ENCODE data around the gene CYFIP1. TPM values are rescaled to one million over a fixed set of nuclear protein-coding genes. Genes with fewer than 3 reads are reported as not detected.

Gene CYFIP1
- total RNA-seq, 3 donors from 2014 or later (not counting 1 experiment from before 2014, with no cell fraction given): 6.4 to 9.2 (median 8.8) TPM

DNA sequence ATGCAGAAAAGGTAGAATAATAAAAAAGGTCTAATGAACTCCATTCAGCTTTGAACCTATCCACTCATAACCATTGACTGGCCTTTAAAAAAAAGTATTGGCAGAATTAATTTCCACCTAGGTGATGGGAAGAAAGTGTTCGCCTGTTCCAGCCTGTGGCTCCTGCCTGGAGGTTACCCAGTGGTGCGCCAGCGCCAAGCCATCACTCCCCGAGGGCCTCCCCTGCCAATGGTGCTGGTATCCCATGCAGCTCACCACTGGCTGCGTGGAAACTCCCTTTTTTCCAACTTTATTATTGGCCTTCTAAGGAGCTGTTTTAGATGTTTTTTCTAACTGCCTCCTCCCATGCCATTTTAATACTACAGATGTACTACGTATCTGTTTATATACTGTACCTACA lies 112.3 kb downstream of the CYFIP1 start:
- Histone ChIP-seq H3K27me3 (ENCODE audit: control insufficient read depth, insufficient read depth, low read length) (no peaks in the 10 kb centered on the region), H3K4me3 (ENCODE audit: low read length) (no peak overlapping the region), H3K27ac (ENCODE audit: low read length) (no peak overlapping the region), H3K36me3 (ENCODE audit: control insufficient read depth, insufficient read depth, low read length) (peaks cover 56% of the 10 kb centered on the region), H3K4me1 (ENCODE audit: control insufficient read depth, insufficient read depth, low read length) (no peaks in the 10 kb centered on the region), H3K9me3 (ENCODE audit: control insufficient read depth, insufficient read depth, low read length) (no peaks in the 10 kb centered on the region)
- WGBS (ENCODE audit: insufficient coverage): 95% methylated on average over 4 of the region's 6 CpGs
- peaks cover 13% of the 10 kb centered on the region for H3K36me3 Mint-ChIP-seq
- peaks cover 9 to 10% of the 10 kb centered on the region in 2 donors for H3K4me1 Mint-ChIP-seq
- H3K27ac Mint-ChIP-seq: no peak overlapping the region
- no peak overlapping the region for H3K4me3 Mint-ChIP-seq
- DNase-seq (no peak), ATAC-seq (no peak)
- no peaks in the 10 kb centered on the region for H3K27me3 Mint-ChIP-seq (ENCODE audit: low read depth in 2 of 2)
- H3K9me3 Mint-ChIP-seq: no peaks in the 10 kb centered on the region
- intact Hi-C loops (cut with micrococcal nuclease): no loop called here
- TF ChIP-seq, protein P1, sequence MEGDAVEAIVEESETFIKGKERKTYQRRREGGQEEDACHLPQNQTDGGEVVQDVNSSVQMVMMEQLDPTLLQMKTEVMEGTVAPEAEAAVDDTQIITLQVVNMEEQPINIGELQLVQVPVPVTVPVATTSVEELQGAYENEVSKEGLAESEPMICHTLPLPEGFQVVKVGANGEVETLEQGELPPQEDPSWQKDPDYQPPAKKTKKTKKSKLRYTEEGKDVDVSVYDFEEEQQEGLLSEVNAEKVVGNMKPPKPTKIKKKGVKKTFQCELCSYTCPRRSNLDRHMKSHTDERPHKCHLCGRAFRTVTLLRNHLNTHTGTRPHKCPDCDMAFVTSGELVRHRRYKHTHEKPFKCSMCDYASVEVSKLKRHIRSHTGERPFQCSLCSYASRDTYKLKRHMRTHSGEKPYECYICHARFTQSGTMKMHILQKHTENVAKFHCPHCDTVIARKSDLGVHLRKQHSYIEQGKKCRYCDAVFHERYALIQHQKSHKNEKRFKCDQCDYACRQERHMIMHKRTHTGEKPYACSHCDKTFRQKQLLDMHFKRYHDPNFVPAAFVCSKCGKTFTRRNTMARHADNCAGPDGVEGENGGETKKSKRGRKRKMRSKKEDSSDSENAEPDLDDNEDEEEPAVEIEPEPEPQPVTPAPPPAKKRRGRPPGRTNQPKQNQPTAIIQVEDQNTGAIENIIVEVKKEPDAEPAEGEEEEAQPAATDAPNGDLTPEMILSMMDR (IDR thresholded peaks at IDR 0.05): no peak

DNA sequence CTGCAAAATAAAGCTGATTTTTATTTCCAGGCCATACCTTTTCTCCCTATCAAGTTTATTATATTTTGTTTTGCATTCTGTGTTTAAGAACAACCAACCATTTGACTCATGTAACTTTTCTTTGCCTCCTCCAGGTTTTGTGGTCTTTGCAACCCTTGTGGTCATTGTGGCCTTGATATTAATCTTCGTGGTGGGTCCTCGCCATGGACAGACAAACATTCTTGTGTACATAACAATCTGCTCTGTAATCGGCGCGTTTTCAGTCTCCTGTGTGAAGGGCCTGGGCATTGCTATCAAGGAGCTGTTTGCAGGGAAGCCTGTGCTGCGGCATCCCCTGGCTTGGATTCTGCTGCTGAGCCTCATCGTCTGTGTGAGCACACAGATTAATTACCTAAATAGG lies 114.1 kb downstream of the CYFIP1 start:
- ATAC-seq (no peak), DNase-seq (no peak)
- H3K9me3 ChIP-seq (ENCODE audit: control insufficient read depth, insufficient read depth, low read length): no peaks in the 10 kb centered on the region
- Mint-ChIP-seq H3K36me3 (peaks cover 17% of the 10 kb centered on the region), H3K9me3 (no peaks in the 10 kb centered on the region), H3K27me3 (ENCODE audit: low read depth in 2 of 2) (no peaks in the 10 kb centered on the region), H3K27ac (peak overlapping the region; percentile 36 to 61), H3K4me1 (peaks cover 11 to 18% of the 10 kb centered on the region in 2 donors), H3K4me3 (no peak overlapping the region)
- H3K27ac ChIP-seq (ENCODE audit: low read length): no peak overlapping the region
- TF ChIP-seq, protein P1 (IDR thresholded peaks at IDR 0.05): no peak
- H3K4me1 ChIP-seq (ENCODE audit: control insufficient read depth, insufficient read depth, low read length): no peaks in the 10 kb centered on the region
- intact Hi-C loops (cut with micrococcal nuclease): no loop called here
- no peaks in the 10 kb centered on the region for H3K27me3 ChIP-seq (ENCODE audit: control insufficient read depth, insufficient read depth, low read length)
- 57% methylated on average over 7 of the region's 7 CpGs for WGBS (ENCODE audit: insufficient coverage)
- peaks cover 64% of the 10 kb centered on the region for H3K36me3 ChIP-seq (ENCODE audit: control insufficient read depth, insufficient read depth, low read length)
- H3K4me3 ChIP-seq (ENCODE audit: low read length): no peak overlapping the region

DNA sequence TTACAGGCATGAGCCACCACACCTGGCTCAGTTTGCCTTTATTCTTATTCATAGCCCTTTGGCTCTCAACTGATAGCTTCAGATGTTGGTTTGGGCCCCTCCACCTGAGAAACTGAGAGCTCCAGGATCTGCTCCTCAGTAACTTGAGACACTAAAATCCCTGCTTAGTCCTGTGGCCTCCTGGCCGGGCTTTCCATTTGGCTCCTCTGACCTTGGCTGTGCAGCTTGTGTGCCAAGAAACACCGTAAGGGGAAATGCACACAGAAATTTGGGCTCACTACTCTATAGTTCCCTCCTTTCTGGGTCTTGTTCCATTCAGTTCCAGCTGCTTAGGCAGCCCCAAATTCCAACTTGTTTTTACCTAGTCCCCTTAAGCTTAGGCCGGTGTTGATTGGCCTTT lies 116.8 kb downstream of the CYFIP1 start:
- Histone ChIP-seq H3K27me3 (ENCODE audit: control insufficient read depth, insufficient read depth, low read length) (no peaks in the 10 kb centered on the region), H3K4me1 (ENCODE audit: control insufficient read depth, insufficient read depth, low read length) (no peaks in the 10 kb centered on the region), H3K4me3 (ENCODE audit: low read length) (no peak overlapping the region), H3K27ac (ENCODE audit: low read length) (no peak overlapping the region), H3K36me3 (ENCODE audit: control insufficient read depth, insufficient read depth, low read length) (peaks cover 63% of the 10 kb centered on the region), H3K9me3 (ENCODE audit: control insufficient read depth, insufficient read depth, low read length) (no peaks in the 10 kb centered on the region)
- 97% methylated on average over 3 of the region's 3 CpGs for WGBS (ENCODE audit: insufficient coverage)
- intact Hi-C loops (cut with micrococcal nuclease): no loop called here
- H3K27ac Mint-ChIP-seq: peak overlapping the region in 1 of 2 donors; percentile 29
- DNase-seq (no peak), ATAC-seq (no peak)
- no peaks in the 10 kb centered on the region for H3K9me3 Mint-ChIP-seq
- H3K4me1 Mint-ChIP-seq: peaks cover 14 to 20% of the 10 kb centered on the region in 2 donors
- no peaks in the 10 kb centered on the region for H3K27me3 Mint-ChIP-seq (ENCODE audit: low read depth in 2 of 2)
- peaks cover 29% of the 10 kb centered on the region for H3K36me3 Mint-ChIP-seq
- TF ChIP-seq, protein P1 (IDR thresholded peaks at IDR 0.05): no peak
- no peak overlapping the region for H3K4me3 Mint-ChIP-seq

DNA sequence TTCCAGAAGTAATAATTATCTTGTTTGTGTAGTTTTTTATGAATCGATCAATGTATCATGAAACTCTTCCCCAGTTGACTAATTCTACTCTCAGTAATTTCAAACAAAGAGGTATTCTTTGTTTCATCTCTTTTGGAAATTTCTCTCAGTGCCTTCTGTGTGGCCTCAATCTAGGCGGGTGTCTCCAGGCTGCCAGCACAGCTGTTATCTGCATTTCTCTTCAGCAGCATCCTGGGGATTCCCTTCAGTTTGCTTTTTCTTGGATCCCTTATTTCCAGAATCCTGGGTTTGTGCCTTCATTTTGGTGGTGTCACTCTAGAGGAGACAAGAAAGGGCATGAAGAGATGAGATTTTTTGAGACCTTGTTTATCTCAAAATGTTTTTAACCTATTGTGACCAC lies 119.0 kb downstream of the CYFIP1 start:
- no peak overlapping the region for H3K27ac ChIP-seq (ENCODE audit: low read length)
- no peaks in the 10 kb centered on the region for H3K4me1 ChIP-seq (ENCODE audit: control insufficient read depth, insufficient read depth, low read length)
- Mint-ChIP-seq H3K27me3 (ENCODE audit: low read depth in 2 of 2) (no peaks in the 10 kb centered on the region), H3K4me1 (peaks cover 11 to 17% of the 10 kb centered on the region in 2 donors), H3K9me3 (no peaks in the 10 kb centered on the region), H3K27ac (peak overlapping the region; percentile 27 to 52), H3K4me3 (no peak overlapping the region), H3K36me3 (peaks cover 23% of the 10 kb centered on the region)
- intact Hi-C loops (cut with micrococcal nuclease): no loop called here
- WGBS (ENCODE audit: insufficient coverage): 95% methylated on average over 1 of the region's 2 CpGs
- H3K36me3 ChIP-seq (ENCODE audit: control insufficient read depth, insufficient read depth, low read length): peaks cover 46% of the 10 kb centered on the region
- TF ChIP-seq, protein P1 (IDR thresholded peaks at IDR 0.05): no peak
- no peaks in the 10 kb centered on the region for H3K9me3 ChIP-seq (ENCODE audit: control insufficient read depth, insufficient read depth, low read length)
- H3K4me3 ChIP-seq (ENCODE audit: low read length): no peak overlapping the region
- no peak for ATAC-seq
- DNase-seq: no peak
- no peaks in the 10 kb centered on the region for H3K27me3 ChIP-seq (ENCODE audit: control insufficient read depth, insufficient read depth, low read length)

Measured in natural killer cell (primary cell).